GM12878 (cell line): ENCODE measurements around the gene ZNF761.

Experiments
- CREB1 ChIP-seq: IDR thresholded peaks from 2 replicates; pipeline ENCODE4 v1.6.1; 2012; ENCODE audit warnings: low read depth, mild to moderate bottlenecking, inconsistent platforms
- HDAC2 ChIP-seq: fragments of 200-600 bp; sonication (generic); IDR thresholded peaks from 2 replicates; pipeline ENCODE4 v1.6.1; 2017
- NFXL1 ChIP-seq: fragments of 450-650 bp; IDR thresholded peaks from 2 replicates; pipeline ENCODE4 v1.6.1; 2017; ENCODE audit warnings: antibody characterized with exemption, mild to moderate bottlenecking, borderline replicate concordance
- POLR2A ChIP-seq: IDR thresholded peaks from 2 replicates; pipeline ENCODE4 v1.6.1; 2011; ENCODE audit warnings: low read depth, mild to moderate bottlenecking, low read length
- POLR2AphosphoS2 ChIP-seq: IDR thresholded peaks from 2 replicates; pipeline ENCODE4 v1.6.1; 2011; ENCODE audit warnings: low read depth, mild to moderate bottlenecking, low read length, improper control_type of control experiment, moderate library complexity
- POLR2AphosphoS5 ChIP-seq: IDR thresholded peaks from 2 replicates; pipeline ENCODE4 v1.6.1; 2011; ENCODE audit warnings: mild to moderate bottlenecking, low read length, inconsistent platforms
- SIN3A ChIP-seq: IDR thresholded peaks from 2 replicates; pipeline ENCODE4 v1.6.1; 2012; ENCODE audit warnings: low read depth, low read length, improper control_type of control experiment
- TAF1 ChIP-seq: IDR thresholded peaks from 2 replicates; pipeline ENCODE4 v1.6.1; 2011; ENCODE audit warnings: mild to moderate bottlenecking, low read depth, low read length, borderline replicate concordance
- YY1 ChIP-seq: IDR thresholded peaks from 2 replicates; pipeline ENCODE4 v1.6.1; 2011; ENCODE audit warnings: low read depth, mild to moderate bottlenecking, low read length
- ZZZ3 ChIP-seq: IDR thresholded peaks from 2 replicates; pipeline ENCODE4 v1.6.1; 2011; ENCODE audit warnings: low read depth; ENCODE audit not compliant: control insufficient read depth, insufficient read length
- TF ChIP-seq, protein P1 (sequence below), 3 experiments: IDR thresholded peaks in 2 of 3; conservative IDR thresholded peaks in 1 of 3; 2 replicates each; pipeline ENCODE4 v1.5.1; 2011; ENCODE audit warnings: low read depth in 3 of 3, low read length in 3 of 3, mild to moderate bottlenecking in 3 of 3, control low read depth in 2 of 3, moderate library complexity in 2 of 3, inconsistent platforms in 1 of 3, mixed read lengths in 1 of 3; ENCODE audit not compliant: control insufficient read depth in 2 of 3, insufficient read depth in 1 of 3; ENCODE audit errors: extremely low read depth in 1 of 3
- TF ChIP-seq, protein P2 (sequence below): fragments of 450-650 bp; formaldehyde crosslinking; IDR thresholded peaks from 2 replicates; pipeline ENCODE4 v1.4.0; 2022; ENCODE audit warnings: mild to moderate bottlenecking, moderate library complexity

DNA sequence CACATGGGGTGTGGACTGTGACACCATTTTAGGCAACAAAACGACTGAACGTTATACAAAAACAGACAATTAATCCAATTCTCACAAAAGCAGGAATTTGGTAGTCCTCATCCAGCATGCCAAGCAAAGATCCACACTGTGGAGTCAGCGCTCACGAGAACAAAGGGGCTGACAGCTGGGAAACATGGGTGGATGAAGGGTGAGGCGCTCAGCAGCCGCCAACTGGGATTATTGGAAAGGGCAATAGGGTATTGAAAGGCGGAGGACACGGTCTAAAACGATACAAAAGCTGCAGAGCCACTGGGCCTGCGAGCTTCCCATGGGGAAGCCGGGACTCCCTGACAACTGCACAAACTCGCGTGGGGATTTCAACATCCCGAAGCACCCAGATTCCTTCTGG, 31.1 kb downstream of the ZNF761 start:
- TF ChIP-seq POLR2A: no peak
- no peak for TF ChIP-seq CREB1
- TF ChIP-seq YY1: no peak
- no peak for TF ChIP-seq HDAC2
- no peak for TF ChIP-seq ZZZ3
- TF ChIP-seq POLR2AphosphoS5: no peak
- no peak for TF ChIP-seq POLR2AphosphoS2
- TF ChIP-seq, protein P1, sequence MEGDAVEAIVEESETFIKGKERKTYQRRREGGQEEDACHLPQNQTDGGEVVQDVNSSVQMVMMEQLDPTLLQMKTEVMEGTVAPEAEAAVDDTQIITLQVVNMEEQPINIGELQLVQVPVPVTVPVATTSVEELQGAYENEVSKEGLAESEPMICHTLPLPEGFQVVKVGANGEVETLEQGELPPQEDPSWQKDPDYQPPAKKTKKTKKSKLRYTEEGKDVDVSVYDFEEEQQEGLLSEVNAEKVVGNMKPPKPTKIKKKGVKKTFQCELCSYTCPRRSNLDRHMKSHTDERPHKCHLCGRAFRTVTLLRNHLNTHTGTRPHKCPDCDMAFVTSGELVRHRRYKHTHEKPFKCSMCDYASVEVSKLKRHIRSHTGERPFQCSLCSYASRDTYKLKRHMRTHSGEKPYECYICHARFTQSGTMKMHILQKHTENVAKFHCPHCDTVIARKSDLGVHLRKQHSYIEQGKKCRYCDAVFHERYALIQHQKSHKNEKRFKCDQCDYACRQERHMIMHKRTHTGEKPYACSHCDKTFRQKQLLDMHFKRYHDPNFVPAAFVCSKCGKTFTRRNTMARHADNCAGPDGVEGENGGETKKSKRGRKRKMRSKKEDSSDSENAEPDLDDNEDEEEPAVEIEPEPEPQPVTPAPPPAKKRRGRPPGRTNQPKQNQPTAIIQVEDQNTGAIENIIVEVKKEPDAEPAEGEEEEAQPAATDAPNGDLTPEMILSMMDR (IDR thresholded peaks at IDR 0.05 in 2 of 3, conservative IDR thresholded peaks at IDR 0.05 in 1 of 3; ENCODE audit: control insufficient read depth in 2 of 3, extremely low read depth in 1 of 3, insufficient read depth in 1 of 3, low read depth in 3 of 3, low read length in 3 of 3): no peak
- TF ChIP-seq SIN3A: no peak
- no peak for TF ChIP-seq TAF1
- TF ChIP-seq NFXL1: no peak
- TF ChIP-seq, protein P2, sequence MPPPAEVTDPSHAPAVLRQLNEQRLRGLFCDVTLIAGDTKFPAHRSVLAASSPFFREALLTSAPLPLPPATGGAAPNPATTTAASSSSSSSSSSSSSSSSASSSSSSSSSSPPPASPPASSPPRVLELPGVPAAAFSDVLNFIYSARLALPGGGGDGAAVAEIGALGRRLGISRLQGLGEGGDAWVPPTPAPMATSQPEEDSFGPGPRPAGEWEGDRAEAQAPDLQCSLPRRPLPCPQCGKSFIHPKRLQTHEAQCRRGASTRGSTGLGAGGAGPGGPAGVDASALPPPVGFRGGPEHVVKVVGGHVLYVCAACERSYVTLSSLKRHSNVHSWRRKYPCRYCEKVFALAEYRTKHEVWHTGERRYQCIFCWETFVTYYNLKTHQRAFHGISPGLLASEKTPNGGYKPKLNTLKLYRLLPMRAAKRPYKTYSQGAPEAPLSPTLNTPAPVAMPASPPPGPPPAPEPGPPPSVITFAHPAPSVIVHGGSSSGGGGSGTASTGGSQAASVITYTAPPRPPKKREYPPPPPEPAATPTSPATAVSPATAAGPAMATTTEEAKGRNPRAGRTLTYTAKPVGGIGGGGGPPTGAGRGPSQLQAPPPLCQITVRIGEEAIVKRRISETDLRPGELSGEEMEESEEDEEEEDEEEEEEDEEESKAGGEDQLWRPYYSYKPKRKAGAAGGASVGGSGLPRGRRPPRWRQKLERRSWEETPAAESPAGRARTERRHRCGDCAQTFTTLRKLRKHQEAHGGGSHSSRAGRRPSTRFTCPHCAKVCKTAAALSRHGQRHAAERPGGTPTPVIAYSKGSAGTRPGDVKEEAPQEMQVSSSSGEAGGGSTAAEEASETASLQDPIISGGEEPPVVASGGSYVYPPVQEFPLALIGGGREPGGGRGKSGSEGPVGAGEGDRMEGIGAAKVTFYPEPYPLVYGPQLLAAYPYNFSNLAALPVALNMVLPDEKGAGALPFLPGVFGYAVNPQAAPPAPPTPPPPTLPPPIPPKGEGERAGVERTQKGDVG (CRISPR knock-in tag): no peak
